Subcutaneous adipose tissue (tissue), 4 donors: ENCODE data around the gene ICAM3. TPM values are rescaled to one million over a fixed set of nuclear protein-coding genes. Genes with fewer than 3 reads are reported as not detected.

ENCODE experiments used
- total RNA-seq, 4 donors: library from RNA; depleted of rRNA; stranded (reverse); fragments of >200 nt; gene quantifications; one replicate each; pipeline ENCODE4 v1.1.0, GENCODE V29; 2016
- TF ChIP-seq, protein P1 (sequence below): fragments of 450-650 bp; IDR thresholded peaks from one replicate; pipeline ENCODE4 v1.5.1; 2016; ENCODE audit warnings: low read depth, mild to moderate bottlenecking, control low read depth, antibody characterized with exemption, moderate library complexity

Gene ICAM3
- total RNA-seq, 4 donors from 2014 or later = 4.9 to 17.3 (median 9.2) TPM

DNA sequence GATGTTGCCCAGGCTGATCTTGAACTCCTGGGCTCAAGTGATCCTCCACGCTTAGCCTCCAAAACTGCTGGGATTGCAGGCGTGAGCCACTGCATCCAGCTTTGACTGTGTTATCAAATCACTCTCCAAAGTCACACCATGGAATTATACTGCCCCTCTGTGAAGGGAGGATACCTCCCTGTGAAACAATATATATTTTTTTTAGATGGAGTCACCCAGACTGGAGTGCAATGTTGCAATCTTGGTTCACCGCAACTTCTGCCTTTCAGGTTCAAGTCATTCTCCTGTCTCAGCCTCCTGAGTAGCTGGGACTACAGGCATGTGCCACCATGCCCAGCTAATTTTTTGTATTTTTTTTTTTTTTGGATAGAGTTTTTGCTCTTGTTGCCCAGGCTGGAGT is 33.3 kb upstream of the ICAM3 start:
- TF ChIP-seq, protein P1, sequence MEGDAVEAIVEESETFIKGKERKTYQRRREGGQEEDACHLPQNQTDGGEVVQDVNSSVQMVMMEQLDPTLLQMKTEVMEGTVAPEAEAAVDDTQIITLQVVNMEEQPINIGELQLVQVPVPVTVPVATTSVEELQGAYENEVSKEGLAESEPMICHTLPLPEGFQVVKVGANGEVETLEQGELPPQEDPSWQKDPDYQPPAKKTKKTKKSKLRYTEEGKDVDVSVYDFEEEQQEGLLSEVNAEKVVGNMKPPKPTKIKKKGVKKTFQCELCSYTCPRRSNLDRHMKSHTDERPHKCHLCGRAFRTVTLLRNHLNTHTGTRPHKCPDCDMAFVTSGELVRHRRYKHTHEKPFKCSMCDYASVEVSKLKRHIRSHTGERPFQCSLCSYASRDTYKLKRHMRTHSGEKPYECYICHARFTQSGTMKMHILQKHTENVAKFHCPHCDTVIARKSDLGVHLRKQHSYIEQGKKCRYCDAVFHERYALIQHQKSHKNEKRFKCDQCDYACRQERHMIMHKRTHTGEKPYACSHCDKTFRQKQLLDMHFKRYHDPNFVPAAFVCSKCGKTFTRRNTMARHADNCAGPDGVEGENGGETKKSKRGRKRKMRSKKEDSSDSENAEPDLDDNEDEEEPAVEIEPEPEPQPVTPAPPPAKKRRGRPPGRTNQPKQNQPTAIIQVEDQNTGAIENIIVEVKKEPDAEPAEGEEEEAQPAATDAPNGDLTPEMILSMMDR = no peak

- TF ChIP-seq, protein P1 = no peak
Observed at GRCh38 chr19:10368101-10368803, 28.8 kb upstream of the ICAM3 start.

DNA sequence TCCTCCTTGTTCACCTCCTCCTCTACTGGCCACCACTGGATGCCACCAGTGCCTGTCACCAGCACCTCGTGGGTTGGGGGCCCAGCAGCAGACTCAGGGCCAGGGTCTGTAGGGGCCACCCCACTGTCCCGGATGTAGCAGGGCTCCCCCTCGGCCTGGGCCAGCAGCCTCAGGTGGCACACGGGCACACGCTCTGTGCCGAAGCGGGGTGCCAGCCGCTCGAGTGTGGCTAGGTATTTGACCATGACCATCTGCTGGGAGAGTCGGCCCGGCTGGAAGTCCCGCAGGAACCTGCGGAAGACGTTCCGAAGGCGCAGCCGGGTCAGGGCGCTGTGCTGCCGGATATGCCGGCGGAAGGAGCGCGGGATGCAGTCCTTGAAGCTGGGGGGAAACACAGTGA is 26.1 kb upstream of the ICAM3 start:
- TF ChIP-seq, protein P1 = no peak

DNA sequence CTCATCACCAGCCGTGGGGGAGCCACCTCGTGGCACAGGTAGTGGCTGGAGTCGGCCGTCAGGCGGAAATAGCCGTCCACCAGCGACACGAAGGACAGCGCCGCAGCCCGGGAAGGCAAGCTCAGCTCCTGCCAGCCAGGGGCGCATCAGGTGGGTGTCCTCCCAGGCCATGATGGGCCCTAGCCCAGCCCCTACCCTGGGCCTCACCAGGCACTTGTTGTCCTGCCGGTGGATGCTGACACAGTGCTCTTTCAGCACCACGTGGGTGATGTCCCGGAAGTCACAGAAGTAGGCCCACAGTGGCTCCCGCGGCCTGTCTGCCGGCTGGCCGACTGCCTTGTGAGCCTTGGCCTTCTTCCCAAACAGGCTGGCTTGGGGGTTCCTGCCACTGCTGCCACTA is 25.2 kb upstream of the ICAM3 start:
- TF ChIP-seq, protein P1 = no peak

- TF ChIP-seq, protein P1 = no peak
Observed at GRCh38 chr19:10363789-10364281, 24.4 kb upstream of the ICAM3 start.

- TF ChIP-seq, protein P1 = no peak
Observed at GRCh38 chr19:10362259-10362658, 22.8 kb upstream of the ICAM3 start.

GRCh38 chr19:10361569-10362011 is 22.2 kb upstream of the ICAM3 start:
- TF ChIP-seq, protein P1 = no peak
